SU-DHL-6 (cell line): ENCODE measurements around the gene SPTLC2.

Experiments
- H2AFZ ChIP-seq: fragments of 200-600 bp; sonication (generic); 2 replicates; pipeline ENCODE4 v1.6.1; 2014; ENCODE audit warnings: low read depth, mild to moderate bottlenecking, moderate library complexity, mixed read lengths, antibody characterized with exemption, low read length; ENCODE audit not compliant: severe bottlenecking
- H3F3A ChIP-seq: fragments of 200-600 bp; shearing (Covaris generic); 2 replicates; pipeline ENCODE4 v1.6.0; 2016; ENCODE audit warnings: antibody characterized with exemption, mild to moderate bottlenecking; ENCODE audit not compliant: insufficient read depth
- H3K27ac ChIP-seq: fragments of 200-600 bp; sonication (generic); 2 replicates; pipeline ENCODE4 v1.5.1; 2016; ENCODE audit warnings: low read depth, mild to moderate bottlenecking, low read length, moderate library complexity, mixed read lengths
- H3K27me3 ChIP-seq: fragments of 200-600 bp; sonication (generic), shearing (Covaris generic); 2 replicates; pipeline ENCODE4 v1.6.0; 2014; ENCODE audit warnings: mild to moderate bottlenecking, low read length
- H3K36me3 ChIP-seq: fragments of 200-600 bp; sonication (generic); 2 replicates; pipeline ENCODE4 v1.6.1; 2014; ENCODE audit warnings: mild to moderate bottlenecking, low read length, mixed read lengths
- H3K4me2 ChIP-seq: fragments of 300-600, 200-600 bp; shearing (Covaris generic), sonication (generic); 2 replicates; pipeline ENCODE4 v1.6.0; 2014; ENCODE audit warnings: low read length, low read depth, mild to moderate bottlenecking; ENCODE audit not compliant: poor library complexity, severe bottlenecking
- H3K4me3 ChIP-seq: fragments of 200-600 bp; sonication (generic); 2 replicates; pipeline ENCODE4 v1.5.1; 2014; ENCODE audit warnings: antibody characterized with exemption, low read length, mild to moderate bottlenecking, mixed read lengths; ENCODE audit not compliant: insufficient read depth, poor library complexity, severe bottlenecking
- H3K79me2 ChIP-seq: fragments of 200-600 bp; sonication (generic); 2 replicates; pipeline ENCODE4 v1.6.1; 2014; ENCODE audit warnings: mild to moderate bottlenecking, low read length, moderate library complexity; ENCODE audit not compliant: insufficient read depth
- H3K9ac ChIP-seq: fragments of 200-600 bp; sonication (generic); 2 replicates; pipeline ENCODE4 v1.7.0; 2014; ENCODE audit warnings: mild to moderate bottlenecking, low read length
- H3K9me2 ChIP-seq: fragments of 200-600 bp; sonication (generic); replicated peaks from 2 replicates; pipeline ENCODE4 v1.6.1; 2014; ENCODE audit warnings: low read length; ENCODE audit not compliant: insufficient read depth
- H3K9me3 ChIP-seq: fragments of 200-600 bp; sonication (generic); 2 replicates; pipeline ENCODE4 v1.6.1; 2014; ENCODE audit warnings: low read length, mixed read lengths; ENCODE audit not compliant: insufficient read depth
- H4K20me1 ChIP-seq: fragments of 200-600 bp; sonication (generic); 2 replicates; pipeline ENCODE4 v1.6.1; 2014; ENCODE audit warnings: low read depth, mild to moderate bottlenecking, antibody characterized with exemption, low read length, moderate library complexity, mixed read lengths
- EZH2phosphoT487 ChIP-seq: fragments of 200-600 bp; sonication (generic), shearing (Covaris generic); conservative IDR thresholded peaks from 2 replicates; pipeline ENCODE4 v1.6.1; 2018; ENCODE audit warnings: mild to moderate bottlenecking, antibody characterized with exemption, low read length, moderate library complexity, mixed read lengths
- TF ChIP-seq, protein P1 (sequence below): fragments of 200-600 bp; sonication (generic); IDR thresholded peaks from one replicate; pipeline ENCODE4 v1.5.1; 2017; ENCODE audit warnings: antibody characterized with exemption, mild to moderate bottlenecking, low read length, moderate library complexity; ENCODE audit not compliant: insufficient read depth, poor library complexity, severe bottlenecking

SPTLC2 gene

GRCh38 chr14:77508249-77508648 is 108.2 kb downstream of the SPTLC2 start:
- H3K9ac ChIP-seq: no peak overlapping the region
- 0 out of 2 replicates have a peak, but pooled peaks cover 5% of the 10 kb centered on the region for H3K36me3 ChIP-seq
- no peaks in the 10 kb centered on the region for H3K9me3 ChIP-seq
- H3K4me3 ChIP-seq: no peak overlapping the region
- H3K27me3 ChIP-seq: no peaks in the 10 kb centered on the region
- no peak overlapping the region for H3K4me2 ChIP-seq
- H4K20me1 ChIP-seq: no peaks in the 10 kb centered on the region
- TF ChIP-seq, protein P1, sequence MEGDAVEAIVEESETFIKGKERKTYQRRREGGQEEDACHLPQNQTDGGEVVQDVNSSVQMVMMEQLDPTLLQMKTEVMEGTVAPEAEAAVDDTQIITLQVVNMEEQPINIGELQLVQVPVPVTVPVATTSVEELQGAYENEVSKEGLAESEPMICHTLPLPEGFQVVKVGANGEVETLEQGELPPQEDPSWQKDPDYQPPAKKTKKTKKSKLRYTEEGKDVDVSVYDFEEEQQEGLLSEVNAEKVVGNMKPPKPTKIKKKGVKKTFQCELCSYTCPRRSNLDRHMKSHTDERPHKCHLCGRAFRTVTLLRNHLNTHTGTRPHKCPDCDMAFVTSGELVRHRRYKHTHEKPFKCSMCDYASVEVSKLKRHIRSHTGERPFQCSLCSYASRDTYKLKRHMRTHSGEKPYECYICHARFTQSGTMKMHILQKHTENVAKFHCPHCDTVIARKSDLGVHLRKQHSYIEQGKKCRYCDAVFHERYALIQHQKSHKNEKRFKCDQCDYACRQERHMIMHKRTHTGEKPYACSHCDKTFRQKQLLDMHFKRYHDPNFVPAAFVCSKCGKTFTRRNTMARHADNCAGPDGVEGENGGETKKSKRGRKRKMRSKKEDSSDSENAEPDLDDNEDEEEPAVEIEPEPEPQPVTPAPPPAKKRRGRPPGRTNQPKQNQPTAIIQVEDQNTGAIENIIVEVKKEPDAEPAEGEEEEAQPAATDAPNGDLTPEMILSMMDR: no peak
- H2AFZ ChIP-seq: no peak overlapping the region
- H3K27ac ChIP-seq: no peak overlapping the region
- no peaks in the 10 kb centered on the region for H3K9me2 ChIP-seq
- no peaks in the 10 kb centered on the region for H3K79me2 ChIP-seq
- H3F3A ChIP-seq: no peaks in the 10 kb centered on the region

DNA sequence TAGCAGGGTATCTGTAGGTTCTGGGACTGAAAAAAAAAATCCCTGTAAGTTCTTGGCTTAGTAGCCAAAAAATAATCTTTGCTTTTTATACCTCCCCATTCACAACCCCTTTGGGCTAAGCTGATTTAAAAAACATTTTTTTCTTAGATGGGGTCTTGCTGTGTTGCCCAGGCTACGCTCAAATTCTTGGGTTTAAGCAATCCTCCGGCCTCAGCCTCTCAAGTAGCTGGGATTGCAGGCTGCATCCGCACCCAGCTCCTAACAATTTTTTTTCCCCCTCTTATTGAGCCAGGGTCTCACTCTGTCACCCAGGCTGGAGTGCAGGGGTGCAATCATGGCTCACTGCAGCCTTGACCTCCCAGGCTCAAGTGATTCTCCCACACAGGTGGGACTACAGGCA is 108.7 kb downstream of the SPTLC2 start:
- Histone ChIP-seq H3K4me3 (no peak overlapping the region), H3K9me3 (no peaks in the 10 kb centered on the region), H3K9me2 (no peaks in the 10 kb centered on the region), H4K20me1 (no peaks in the 10 kb centered on the region), H3F3A (no peaks in the 10 kb centered on the region), H3K36me3 (0 out of 2 replicates have a peak, but pooled peaks cover 5% of the 10 kb centered on the region), H2AFZ (no peak overlapping the region), H3K27me3 (no peaks in the 10 kb centered on the region), H3K79me2 (no peaks in the 10 kb centered on the region), H3K27ac (no peak overlapping the region), H3K9ac (no peak overlapping the region), H3K4me2 (no peak overlapping the region)
- TF ChIP-seq, protein P1: no peak
- no peak for TF ChIP-seq EZH2phosphoT487

- Histone ChIP-seq H3K27ac (no peak overlapping the region), H3K4me3 (no peak overlapping the region), H3K9me2 (no peaks in the 10 kb centered on the region), H2AFZ (no peak overlapping the region), H3K27me3 (no peaks in the 10 kb centered on the region), H3F3A (peaks cover 8% of the 10 kb centered on the region; the same call in 1 of the 2 replicates), H3K79me2 (no peaks in the 10 kb centered on the region), H4K20me1 (no peaks in the 10 kb centered on the region), H3K4me2 (no peak overlapping the region), H3K9me3 (no peaks in the 10 kb centered on the region), H3K36me3 (no peaks in the 10 kb centered on the region), H3K9ac (no peak overlapping the region)
- TF ChIP-seq EZH2phosphoT487: no peak
- TF ChIP-seq, protein P1: no peak
Measured at GRCh38 chr14:77505031-77505430, 111.4 kb downstream of the SPTLC2 start.

DNA sequence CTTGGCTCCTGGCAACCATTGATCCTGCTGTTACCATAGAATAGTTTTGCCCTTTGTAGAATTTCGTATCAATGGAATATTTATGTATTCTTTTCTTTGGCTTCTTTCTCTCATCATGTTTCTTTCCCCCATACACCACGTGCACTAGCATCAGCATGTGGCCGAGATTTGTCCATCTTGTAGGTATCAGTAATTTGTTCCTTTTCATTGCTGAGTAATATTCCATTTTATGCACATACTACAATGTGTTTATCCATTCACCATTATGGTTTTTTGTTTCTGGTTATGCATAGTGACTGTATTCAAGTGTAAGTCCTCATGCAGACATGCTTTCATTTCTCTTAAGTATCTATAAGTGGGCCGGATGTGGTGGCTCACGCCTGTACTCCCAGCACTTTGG is 113.3 kb downstream of the SPTLC2 start:
- TF ChIP-seq, protein P1: no peak
- TF ChIP-seq EZH2phosphoT487: no peak
- Histone ChIP-seq H3K4me3 (no peak overlapping the region), H3K79me2 (no peaks in the 10 kb centered on the region), H3K36me3 (no peaks in the 10 kb centered on the region), H3K27me3 (no peaks in the 10 kb centered on the region), H3F3A (peaks cover 8% of the 10 kb centered on the region; the same call in 1 of the 2 replicates), H3K9me3 (no peaks in the 10 kb centered on the region), H3K4me2 (no peak overlapping the region), H3K9me2 (no peaks in the 10 kb centered on the region), H3K9ac (no peak overlapping the region), H3K27ac (no peak overlapping the region), H4K20me1 (no peaks in the 10 kb centered on the region), H2AFZ (no peak overlapping the region)
